K562 (cell line): ENCODE measurements around the gene LAPTM4A. TPM values are rescaled to one million over a fixed set of nuclear protein-coding genes. Genes with fewer than 3 reads are reported as not detected.

ENCODE experiments used
- ATAC-seq: fragments of 200-7000 bp; cut with Tn5 transposase; 3 replicates; pipeline ENCODE4 v1.9.1; 2020; ENCODE audit warnings: moderate library complexity
- BruUV-seq: library from RNA; stranded (reverse); fragments of 400-500 nt; replicated peaks from 2 replicates; lab custom pipeline; 2021; lab: Mats Ljungman, UMichigan
- CTCF ChIA-PET: fragments of 300-600 bp; formaldehyde crosslinking; extraction: SDS; loops from one replicate; lab custom pipeline; 2021; ENCODE audit warnings: low intra/inter-chr PET ratio; lab: Yijun Ruan, JAX
- POLR2A ChIA-PET: fragments of 300-600, 350-650 bp; sonication (Branson Sonifier 250); formaldehyde crosslinking; extraction: SDS; loops from one replicate; lab custom pipeline; 2021; ENCODE audit warnings: antibody characterized with exemption, inconsistent platforms; lab: Yijun Ruan, JAX
- DNase-seq, 4 experiments: peaks; one replicate each; pipeline versions ENCODE4 v3.0.0 to v3.0.0-alpha.2; 2011 to 2018; ENCODE audit warnings: low spot score in 3 of 4, mixed read lengths in 3 of 4; ENCODE audit errors: extremely low read depth in 1 of 4
- FAIRE-seq: peaks from 2 replicates; lab custom pipeline; 2011; peaks lifted over from hg19 to GRCh38; lab: Jason Lieb, UNC
- H2AFZ ChIP-seq: 2 replicates; pipeline ENCODE4 v1.6.0; 2011; ENCODE audit warnings: low read depth, low read length, control low read depth, inconsistent platforms
- H3K27ac ChIP-seq: fragments of 200-600 bp; 3 replicates; pipeline ENCODE4 v1.8.0; 2011; ENCODE audit warnings: low read depth, mild to moderate bottlenecking, control low read depth, inconsistent platforms, low read length, moderate library complexity, mixed read lengths; ENCODE audit errors: extremely low read depth
- H3K27me3 ChIP-seq, 2 experiments: fragments of 300-600 bp in 1 of 2; 2 replicates in 1 of 2; 3 replicates in 1 of 2; pipeline versions ENCODE4 v1.6.0 to v1.8.0; 2011; ENCODE audit warnings: inconsistent platforms in 2 of 2, low read length in 2 of 2, mild to moderate bottlenecking in 1 of 2, mixed read lengths in 1 of 2, moderate library complexity in 1 of 2; ENCODE audit not compliant: control insufficient read depth in 2 of 2, insufficient read depth in 2 of 2
- H3K36me3 ChIP-seq: fragments of 300-600 bp; 3 replicates; pipeline ENCODE4 v1.8.0; 2011; ENCODE audit warnings: mild to moderate bottlenecking, low read length, inconsistent platforms; ENCODE audit not compliant: control insufficient read depth, insufficient read depth
- H3K4me1 ChIP-seq, 2 experiments: fragments of 200-600 bp in 1 of 2; replicated peaks in 1 of 2; 2 replicates in 1 of 2; 3 replicates in 1 of 2; pipeline versions ENCODE4 v1.5.1 to v1.8.0; 2011; ENCODE audit warnings: inconsistent platforms in 2 of 2, low read length in 2 of 2, mild to moderate bottlenecking in 1 of 2, mixed read lengths in 1 of 2, moderate library complexity in 1 of 2; ENCODE audit not compliant: control insufficient read depth in 2 of 2, insufficient read depth in 2 of 2
- H3K4me2 ChIP-seq: 2 replicates; pipeline ENCODE4 v1.6.1; 2011; ENCODE audit warnings: low read length, control low read depth, inconsistent platforms, mixed read lengths; ENCODE audit not compliant: insufficient read depth
- H3K4me3 ChIP-seq: fragments of 200-600 bp; sonication (generic), shearing (Covaris generic); 2 replicates; pipeline ENCODE4 v1.5.1; 2016; ENCODE audit warnings: control low read depth, inconsistent platforms
- H3K79me2 ChIP-seq: fragments of 200-600 bp; 3 replicates; pipeline ENCODE4 v1.8.0; 2011; ENCODE audit warnings: low read length, inconsistent platforms; ENCODE audit not compliant: control insufficient read depth, insufficient read depth
- H3K9ac ChIP-seq, 2 experiments: 2 replicates each; pipeline versions ENCODE4 v1.6.0 to v1.6.1; 2011; ENCODE audit warnings: low read depth in 2 of 2, low read length in 2 of 2, control low read depth in 1 of 2, inconsistent platforms in 1 of 2, mild to moderate bottlenecking in 1 of 2, mixed read lengths in 1 of 2; ENCODE audit not compliant: insufficient read depth in 1 of 2
- H3K9me1 ChIP-seq: one replicate; pipeline ENCODE4 v1.6.0; 2011; ENCODE audit warnings: inconsistent platforms, mild to moderate bottlenecking, low read length, moderate library complexity; ENCODE audit not compliant: control insufficient read depth, insufficient read depth
- H3K9me3 ChIP-seq: replicated peaks from 2 replicates; pipeline ENCODE4 v1.5.1; 2011; ENCODE audit warnings: low read depth, low read length, inconsistent platforms; ENCODE audit not compliant: control insufficient read depth, insufficient read depth
- H4K20me1 ChIP-seq: replicated peaks from 2 replicates; pipeline ENCODE4 v1.6.1; 2011; ENCODE audit warnings: low read length, inconsistent platforms, mixed read lengths; ENCODE audit not compliant: control insufficient read depth, insufficient read depth
- CBX2 ChIP-seq: fragments of 200-600 bp; sonication (generic); IDR thresholded peaks from one replicate; pipeline ENCODE4 v1.6.1; 2012; ENCODE audit warnings: mild to moderate bottlenecking, low read length, inconsistent platforms; ENCODE audit not compliant: insufficient read depth, poor library complexity, severe bottlenecking
- DPF2 ChIP-seq: fragments of 450-650 bp; IDR thresholded peaks from 2 replicates; pipeline ENCODE4 v1.6.1; 2016
- HNRNPK ChIP-seq: fragments of 200-400 bp; formaldehyde crosslinking; IDR thresholded peaks from one replicate; pipeline ENCODE4 v1.6.1; 2018; ENCODE audit warnings: mild to moderate bottlenecking, low read depth, low read length; ENCODE audit not compliant: poor library complexity, severe bottlenecking
- JUNB ChIP-seq: fragments of 450-650 bp; formaldehyde crosslinking; conservative IDR thresholded peaks from 2 replicates; pipeline ENCODE4 v1.4.0; 2020; ENCODE audit warnings: mild to moderate bottlenecking
- L3MBTL2 ChIP-seq: fragments of 450-650 bp; IDR thresholded peaks from 2 replicates; pipeline ENCODE4 v1.6.1; 2016; ENCODE audit warnings: mild to moderate bottlenecking, moderate library complexity
- MYC ChIP-seq, 2 experiments: fragments of 250-450 bp in 1 of 2; sonication (Bioruptor Pico) in 1 of 2; IDR thresholded peaks; 2 replicates each; pipeline versions ENCODE4 v1.5.1 to v1.6.1; 2012 to 2021; ENCODE audit warnings: low read depth in 2 of 2, borderline replicate concordance in 1 of 2, improper control_type of control experiment in 1 of 2, low read length in 1 of 2, mild to moderate bottlenecking in 1 of 2, moderate library complexity in 1 of 2
- NFE2L1 ChIP-seq: fragments of 450-650 bp; IDR thresholded peaks from 2 replicates; pipeline ENCODE4 v1.6.1; 2016; ENCODE audit warnings: missing genetic modification characterization, low read depth, mild to moderate bottlenecking, missing compliant biosample characterization, moderate library complexity, borderline replicate concordance
- RBM15 ChIP-seq: fragments of 200-400 bp; formaldehyde crosslinking; IDR thresholded peaks from 2 replicates; pipeline ENCODE4 v1.6.1; 2018; ENCODE audit warnings: mild to moderate bottlenecking, low read length, moderate library complexity; ENCODE audit not compliant: insufficient read depth
- RFX1 ChIP-seq: fragments of 450-650 bp; IDR thresholded peaks from 2 replicates; pipeline ENCODE4 v1.6.1; 2016; ENCODE audit warnings: mild to moderate bottlenecking, moderate library complexity
- SNRNP70 ChIP-seq: fragments of 200-400 bp; formaldehyde crosslinking; optimal IDR thresholded peaks from 2 replicates; pipeline ENCODE3; 2017; ENCODE audit warnings: low read depth, low read length
- TAF1 ChIP-seq: IDR thresholded peaks from 2 replicates; pipeline ENCODE4 v1.6.1; 2011; ENCODE audit warnings: mild to moderate bottlenecking, low read length, moderate library complexity; ENCODE audit not compliant: insufficient read depth, control insufficient read depth, severe bottlenecking; ENCODE audit errors: extremely low read depth
- WGBS: fragments of 100-300 bp; shearing (Covaris generic); methylation state at CpG from one replicate; pipeline ENCODE4 v1.1.6; 2016; ENCODE audit warnings: low coverage, mixed read lengths; ENCODE audit not compliant: insufficient coverage; ENCODE audit errors: missing lambda C conversion rate; 5-methylcytosine and 5-hydroxymethylcytosine counted together
- in situ Hi-C: fragments of 300-500 bp; cut with MboI; formaldehyde crosslinking; loops from 4 replicates; pipeline ENCODE4 v1.15.0; 2018; ENCODE audit warnings: inconsistent platforms, mixed read lengths
- intact Hi-C: fragments of 100-400 bp; cut with micrococcal nuclease; formaldehyde crosslinking; loops from 2 replicates; pipeline ENCODE4 v1.14.2; 2022
- polyA plus RNA-seq, 8 experiments: library from polyadenylated mRNA; depleted of rRNA in 4 of 8; stranded (reverse) in 5 of 8; unstranded in 3 of 8; fragments of >200 nt; fragmentation: Nextera tagmentation in 2 of 8; fragmentation: Illumina TruSeq in 1 of 8; extraction: Ambion mirVana in 2 of 8; extraction: Trizol in 1 of 8; gene quantifications; 2 replicates each; pipeline versions ENCODE4 v1.2.1 to v1.2.3, GENCODE V29; 2011 to 2014; ENCODE audit warnings: inconsistent platforms in 1 of 8, missing spikeins in 1 of 8
- total RNA-seq, 7 experiments: library from RNA; depleted of rRNA in 6 of 7; stranded (reverse); fragments of >200 nt in 6 of 7; fragmentation: Illumina TruSeq in 2 of 7; extraction: Trizol in 2 of 7; gene quantifications; 2 replicates each; pipeline versions ENCODE4 v1.2.1 to v1.2.3, GENCODE V29; 2011 to 2021; ENCODE audit warnings: low replicate concordance in 1 of 7
- TF ChIP-seq, protein P1 (sequence below): fragments of 450-650 bp; IDR thresholded peaks from 2 replicates; pipeline ENCODE4 v1.6.1; 2018; ENCODE audit not compliant: partially characterized antibody
- TF ChIP-seq, protein P2 (sequence below): fragments of 450-650 bp; IDR thresholded peaks from one replicate; pipeline ENCODE4 v1.6.1; 2018; ENCODE audit warnings: mild to moderate bottlenecking, moderate library complexity; ENCODE audit not compliant: partially characterized antibody

Gene LAPTM4A
- total and polyA plus RNA-seq, 9 of the 15 experiments (the other 6 are each of a cell fraction or from before 2014, with no cell fraction given): 13.4 to 157 (median 50.1) TPM

DNA sequence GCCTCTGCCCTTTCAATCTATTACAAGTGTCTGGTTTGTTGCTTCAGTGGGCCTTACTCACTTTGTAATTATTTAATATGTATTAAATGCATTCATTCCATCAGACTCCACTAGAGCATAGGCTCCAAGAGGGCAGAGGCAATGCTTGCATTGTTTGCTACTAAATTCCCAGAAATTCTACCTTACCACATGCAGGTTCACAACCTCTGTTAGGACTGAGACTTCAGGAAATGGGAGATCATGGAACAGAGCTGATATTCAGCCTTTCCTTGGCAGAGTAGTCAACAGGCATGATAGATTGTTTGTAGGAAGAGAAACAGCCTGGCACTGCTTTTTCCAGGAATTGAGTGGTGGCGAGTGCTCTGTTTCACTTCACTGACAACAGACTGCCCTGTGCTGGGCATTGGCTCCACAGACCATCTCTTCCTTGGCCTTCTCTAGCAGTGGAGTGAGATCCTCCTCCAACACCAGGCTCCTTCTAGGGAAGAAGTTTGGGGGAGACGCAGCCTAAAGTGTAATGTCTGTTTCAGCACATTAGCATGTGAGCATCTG, 32.8 kb downstream of the LAPTM4A start:
- no TSS peak for BruUV-seq
- Histone ChIP-seq H3K4me1 (no peaks in the 10 kb centered on the region), H3K36me3 (no peaks in the 10 kb centered on the region), H3K9me1 (no peaks in the 10 kb centered on the region), H3K4me3 (no peak overlapping the region), H3K4me2 (no peak overlapping the region), H3K79me2 (no peaks in the 10 kb centered on the region), H3K9ac (no peak overlapping the region), H4K20me1 (no peaks in the 10 kb centered on the region), H3K9me3 (peaks cover 2% of the 10 kb centered on the region; the same call in 1 of the 2 replicates), H2AFZ (no peak overlapping the region), H3K27me3 (no peaks in the 10 kb centered on the region), H3K27ac (no peak overlapping the region)
- FAIRE-seq: no peak
- intact Hi-C loops: loop anchor here (5.0 kb wide), 1 partner anchor 61 kb away; no protein-coding TSS in a partner anchor
- POLR2A ChIA-PET: no interaction called here
- no peak for DNase-seq
- in situ Hi-C loops: no loop called here
- ATAC-seq: no peak
- CTCF ChIA-PET: interaction anchor here (0.6 kb wide), 1 partner anchor 84 kb away, joined by 3 read pairs; no protein-coding TSS in a partner anchor
- 18% methylated on average over 2 of the region's 2 CpGs for WGBS
- no peak for TF ChIP-seq MYC (IDR thresholded peaks at IDR 0.05; ENCODE audit: low read depth, low read length)
- TF ChIP-seq MYC (CRISPR knock-in tag; IDR thresholded peaks at IDR 0.05; ENCODE audit: borderline replicate concordance, low read depth): no peak
- TF ChIP-seq RBM15: no peak
- TF ChIP-seq SNRNP70: no peak
- no peak for TF ChIP-seq JUNB
- no peak for TF ChIP-seq RFX1
- no peak for TF ChIP-seq HNRNPK
- TF ChIP-seq L3MBTL2: no peak
- TF ChIP-seq CBX2: no peak
- TF ChIP-seq TAF1: no peak
- TF ChIP-seq NFE2L1 (tag): no peak
- TF ChIP-seq, protein P1, sequence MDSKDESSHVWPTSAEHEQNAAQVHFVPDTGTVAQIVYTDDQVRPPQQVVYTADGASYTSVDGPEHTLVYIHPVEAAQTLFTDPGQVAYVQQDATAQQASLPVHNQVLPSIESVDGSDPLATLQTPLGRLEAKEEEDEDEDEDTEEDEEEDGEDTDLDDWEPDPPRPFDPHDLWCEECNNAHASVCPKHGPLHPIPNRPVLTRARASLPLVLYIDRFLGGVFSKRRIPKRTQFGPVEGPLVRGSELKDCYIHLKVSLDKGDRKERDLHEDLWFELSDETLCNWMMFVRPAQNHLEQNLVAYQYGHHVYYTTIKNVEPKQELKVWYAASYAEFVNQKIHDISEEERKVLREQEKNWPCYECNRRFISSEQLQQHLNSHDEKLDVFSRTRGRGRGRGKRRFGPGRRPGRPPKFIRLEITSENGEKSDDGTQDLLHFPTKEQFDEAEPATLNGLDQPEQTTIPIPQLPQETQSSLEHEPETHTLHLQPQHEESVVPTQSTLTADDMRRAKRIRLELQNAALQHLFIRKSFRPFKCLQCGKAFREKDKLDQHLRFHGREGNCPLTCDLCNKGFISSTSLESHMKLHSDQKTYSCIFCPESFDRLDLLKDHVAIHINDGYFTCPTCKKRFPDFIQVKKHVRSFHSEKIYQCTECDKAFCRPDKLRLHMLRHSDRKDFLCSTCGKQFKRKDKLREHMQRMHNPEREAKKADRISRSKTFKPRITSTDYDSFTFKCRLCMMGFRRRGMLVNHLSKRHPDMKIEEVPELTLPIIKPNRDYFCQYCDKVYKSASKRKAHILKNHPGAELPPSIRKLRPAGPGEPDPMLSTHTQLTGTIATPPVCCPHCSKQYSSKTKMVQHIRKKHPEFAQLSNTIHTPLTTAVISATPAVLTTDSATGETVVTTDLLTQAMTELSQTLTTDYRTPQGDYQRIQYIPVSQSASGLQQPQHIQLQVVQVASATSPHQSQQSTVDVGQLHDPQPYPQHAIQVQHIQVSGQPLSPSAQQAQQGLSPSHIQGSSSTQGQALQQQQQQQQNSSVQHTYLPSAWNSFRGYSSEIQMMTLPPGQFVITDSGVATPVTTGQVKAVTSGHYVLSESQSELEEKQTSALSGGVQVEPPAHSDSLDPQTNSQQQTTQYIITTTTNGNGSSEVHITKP: no peak
- TF ChIP-seq DPF2: no peak
- TF ChIP-seq, protein P2, sequence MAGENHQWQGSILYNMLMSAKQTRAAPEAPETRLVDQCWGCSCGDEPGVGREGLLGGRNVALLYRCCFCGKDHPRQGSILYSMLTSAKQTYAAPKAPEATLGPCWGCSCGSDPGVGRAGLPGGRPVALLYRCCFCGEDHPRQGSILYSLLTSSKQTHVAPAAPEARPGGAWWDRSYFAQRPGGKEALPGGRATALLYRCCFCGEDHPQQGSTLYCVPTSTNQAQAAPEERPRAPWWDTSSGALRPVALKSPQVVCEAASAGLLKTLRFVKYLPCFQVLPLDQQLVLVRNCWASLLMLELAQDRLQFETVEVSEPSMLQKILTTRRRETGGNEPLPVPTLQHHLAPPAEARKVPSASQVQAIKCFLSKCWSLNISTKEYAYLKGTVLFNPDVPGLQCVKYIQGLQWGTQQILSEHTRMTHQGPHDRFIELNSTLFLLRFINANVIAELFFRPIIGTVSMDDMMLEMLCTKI: no peak
